Measurements from ENCODE around the gene DLG2. TPM values are rescaled to one million over a fixed set of nuclear protein-coding genes. Genes with fewer than 3 reads are reported as not detected.

DLG2 gene
- total and polyA plus RNA-seq, 2 of the 8 experiments (the other 6 are each of a cell fraction or from before 2014, with no cell fraction given) = 1.7 to 14.3 TPM

GRCh38 chr11:85661972-85662664 lies 35.0 kb upstream of the DLG2 start:
- Histone ChIP-seq H3K18ac (ENCODE audit: extremely low read depth, low read length) (no peak overlapping the region), H3K23me2 (ENCODE audit: low read depth, low read length) (peaks cover 3% of the 10 kb centered on the region; the same call in 1 of the 2 replicates), H3K27me3 (replicated peaks in 1 of 4; ENCODE audit: control insufficient read depth in 3 of 4, extremely low read depth in 1 of 4, insufficient read depth in 3 of 4, low read length in 3 of 4) (no peaks in the 10 kb centered on the region), H3K56ac (replicated peaks; ENCODE audit: insufficient read length, low read depth, low read length) (no peak overlapping the region), H4K91ac (replicated peaks; ENCODE audit: insufficient read length, low read length) (no peak overlapping the region), H2BK120ac (replicated peaks; ENCODE audit: low read depth, low read length) (no peak overlapping the region), H4K8ac (ENCODE audit: extremely low read depth, insufficient read depth, low read length) (no peak overlapping the region), H3K23ac (ENCODE audit: insufficient read length) (no peak overlapping the region), H2BK20ac (ENCODE audit: low read length) (no peak overlapping the region), H3K36me3 (ENCODE audit: control insufficient read depth in 2 of 4, insufficient read depth in 4 of 4, low read length in 3 of 4) (peaks cover 0 to 55% (median 14%) of the 10 kb centered on the region in 4 experiments; a peak in 4 of 8 replicates), H3K79me1 (ENCODE audit: low read depth, low read length) (no peaks in the 10 kb centered on the region), H3K4me3 (ENCODE audit: extremely low read depth in 1 of 4, insufficient read depth in 2 of 4, low read depth in 3 of 4, low read length in 4 of 4) (peak overlapping the region; percentile 38 to 98 (median 88); a peak in 7 of 8 replicates), H2AK5ac (ENCODE audit: low read depth, low read length) (no peak overlapping the region), H2BK15ac (ENCODE audit: low read length) (no peak overlapping the region), H3K79me2 (ENCODE audit: control insufficient read depth in 1 of 2, insufficient read depth in 2 of 2, low read length in 2 of 2) (peaks cover 21 to 77% of the 10 kb centered on the region in 2 experiments), H3K14ac (ENCODE audit: insufficient read length) (no peak overlapping the region), H3K4me1 (replicated peaks in 1 of 4; ENCODE audit: control insufficient read depth in 3 of 4, insufficient read depth in 4 of 4, low read length in 3 of 4) (peaks cover 0 to 3% (median 0%) of the 10 kb centered on the region in 4 experiments; a peak in 3 of 7 replicates), H2BK5ac (ENCODE audit: low read depth, low read length) (no peak overlapping the region), H4K20me1 (replicated peaks in 1 of 2; ENCODE audit: control insufficient read depth in 1 of 2, insufficient read depth in 2 of 2, low read length in 2 of 2) (peaks cover 15 to 20% of the 10 kb centered on the region in 2 experiments), H2AFZ (ENCODE audit: low read length) (no peak overlapping the region), H4K5ac (ENCODE audit: insufficient read length, low read depth, low read length) (no peak overlapping the region), H3K9me3 (ENCODE audit: insufficient read depth in 2 of 2, low read depth in 1 of 2, low read length in 1 of 2) (no peaks in the 10 kb centered on the region), H2BK12ac (ENCODE audit: low read depth, low read length) (no peak overlapping the region), H3K4ac (replicated peaks; ENCODE audit: insufficient read length, low read depth, low read length) (no peak overlapping the region), H3K9ac (replicated peaks in 1 of 4; ENCODE audit: extremely low read depth in 1 of 4, low read depth in 3 of 4, low read length in 3 of 4) (peak overlapping the region in 1 of 4 experiments; percentile 14; a peak in 1 of 7 replicates), H3K27ac (ENCODE audit: low read depth, low read length) (no peak overlapping the region), H3K4me2 (ENCODE audit: insufficient read depth in 1 of 2, low read depth in 2 of 2, low read length in 2 of 2) (peak overlapping the region; percentile 74 to 97)
- TF ChIP-seq SP4 (IDR thresholded peaks at IDR 0.05; ENCODE audit: low read length) (no peak), FOSL1 (IDR thresholded peaks at IDR 0.05; ENCODE audit: insufficient read depth, low read depth, low read length) (no peak)
- DNase-seq (ENCODE audit: low read depth in 1 of 2, low spot score in 2 of 2) = no peak
- ChIA-PET POLR2A (ENCODE audit: partially characterized antibody) (interaction anchor here (0.6 to 9.9 kb wide), 5 partner anchors 9 to 193 kb away, joined by 3 to 105 read pairs (median 8); partner anchors contain the start of genes CCDC83, TMEM126A and TMEM126B), CTCF (ENCODE audit: partially characterized antibody) (interaction anchor here (0.7 to 3.2 kb wide), 4 partner anchors 13 to 193 kb away, joined by 3 to 6 read pairs (median 4); partner anchors contain the start of genes CCDC83 and SYTL2)
- 55% methylated on average over 4 of the region's 4 CpGs; no CpG with 5 or more reads in 1 of the 2 experiments for WGBS, 2 experiments (ENCODE audit: extremely low coverage in 1 of 2, insufficient coverage in 1 of 2, insufficient read length in 1 of 2, insufficient replicate concordance in 2 of 2, low coverage in 1 of 2, low lambda C conversion rate in 2 of 2, missing lambda C conversion rate in 1 of 2)
- FAIRE-seq = no peak
